K562 (cell line): ENCODE results near the gene ADSS2. TPM values are rescaled to one million over a fixed set of nuclear protein-coding genes. Genes with fewer than 3 reads are reported as not detected.

Experiments used
- ATAC-seq: fragments of 200-7000 bp; cut with Tn5 transposase; 3 replicates; pipeline ENCODE4 v1.9.1; 2020; ENCODE audit warnings: moderate library complexity
- BruUV-seq: library from RNA; stranded (reverse); fragments of 400-500 nt; replicated peaks from 2 replicates; lab custom pipeline; 2021; lab: Mats Ljungman, UMichigan
- CTCF ChIA-PET: fragments of 300-600 bp; formaldehyde crosslinking; extraction: SDS; loops from one replicate; lab custom pipeline; 2021; ENCODE audit warnings: low intra/inter-chr PET ratio; lab: Yijun Ruan, JAX
- POLR2A ChIA-PET: fragments of 300-600, 350-650 bp; sonication (Branson Sonifier 250); formaldehyde crosslinking; extraction: SDS; loops from one replicate; lab custom pipeline; 2021; ENCODE audit warnings: antibody characterized with exemption, inconsistent platforms; lab: Yijun Ruan, JAX
- DNase-seq, 4 experiments: peaks; one replicate each; pipeline versions ENCODE4 v3.0.0 to v3.0.0-alpha.2; 2011 to 2018; ENCODE audit warnings: low spot score in 3 of 4, mixed read lengths in 3 of 4; ENCODE audit errors: extremely low read depth in 1 of 4
- FAIRE-seq: peaks from 2 replicates; lab custom pipeline; 2011; peaks lifted over from hg19 to GRCh38; lab: Jason Lieb, UNC
- H2AFZ ChIP-seq: 2 replicates; pipeline ENCODE4 v1.6.0; 2011; ENCODE audit warnings: low read depth, low read length, control low read depth, inconsistent platforms
- H3K27ac ChIP-seq: fragments of 200-600 bp; 3 replicates; pipeline ENCODE4 v1.8.0; 2011; ENCODE audit warnings: low read depth, mild to moderate bottlenecking, control low read depth, inconsistent platforms, low read length, moderate library complexity, mixed read lengths; ENCODE audit errors: extremely low read depth
- H3K27me3 ChIP-seq, 2 experiments: fragments of 300-600 bp in 1 of 2; 2 replicates in 1 of 2; 3 replicates in 1 of 2; pipeline versions ENCODE4 v1.6.0 to v1.8.0; 2011; ENCODE audit warnings: inconsistent platforms in 2 of 2, low read length in 2 of 2, mild to moderate bottlenecking in 1 of 2, mixed read lengths in 1 of 2, moderate library complexity in 1 of 2; ENCODE audit not compliant: control insufficient read depth in 2 of 2, insufficient read depth in 2 of 2
- H3K36me3 ChIP-seq: fragments of 300-600 bp; 3 replicates; pipeline ENCODE4 v1.8.0; 2011; ENCODE audit warnings: mild to moderate bottlenecking, low read length, inconsistent platforms; ENCODE audit not compliant: control insufficient read depth, insufficient read depth
- H3K4me1 ChIP-seq, 2 experiments: fragments of 200-600 bp in 1 of 2; replicated peaks in 1 of 2; 2 replicates in 1 of 2; 3 replicates in 1 of 2; pipeline versions ENCODE4 v1.5.1 to v1.8.0; 2011; ENCODE audit warnings: inconsistent platforms in 2 of 2, low read length in 2 of 2, mild to moderate bottlenecking in 1 of 2, mixed read lengths in 1 of 2, moderate library complexity in 1 of 2; ENCODE audit not compliant: control insufficient read depth in 2 of 2, insufficient read depth in 2 of 2
- H3K4me2 ChIP-seq: 2 replicates; pipeline ENCODE4 v1.6.1; 2011; ENCODE audit warnings: low read length, control low read depth, inconsistent platforms, mixed read lengths; ENCODE audit not compliant: insufficient read depth
- H3K4me3 ChIP-seq: fragments of 200-600 bp; sonication (generic), shearing (Covaris generic); 2 replicates; pipeline ENCODE4 v1.5.1; 2016; ENCODE audit warnings: control low read depth, inconsistent platforms
- H3K79me2 ChIP-seq: fragments of 200-600 bp; 3 replicates; pipeline ENCODE4 v1.8.0; 2011; ENCODE audit warnings: low read length, inconsistent platforms; ENCODE audit not compliant: control insufficient read depth, insufficient read depth
- H3K9ac ChIP-seq, 2 experiments: 2 replicates each; pipeline versions ENCODE4 v1.6.0 to v1.6.1; 2011; ENCODE audit warnings: low read depth in 2 of 2, low read length in 2 of 2, control low read depth in 1 of 2, inconsistent platforms in 1 of 2, mild to moderate bottlenecking in 1 of 2, mixed read lengths in 1 of 2; ENCODE audit not compliant: insufficient read depth in 1 of 2
- H3K9me1 ChIP-seq: one replicate; pipeline ENCODE4 v1.6.0; 2011; ENCODE audit warnings: inconsistent platforms, mild to moderate bottlenecking, low read length, moderate library complexity; ENCODE audit not compliant: control insufficient read depth, insufficient read depth
- H3K9me3 ChIP-seq: replicated peaks from 2 replicates; pipeline ENCODE4 v1.5.1; 2011; ENCODE audit warnings: low read depth, low read length, inconsistent platforms; ENCODE audit not compliant: control insufficient read depth, insufficient read depth
- H4K20me1 ChIP-seq: replicated peaks from 2 replicates; pipeline ENCODE4 v1.6.1; 2011; ENCODE audit warnings: low read length, inconsistent platforms, mixed read lengths; ENCODE audit not compliant: control insufficient read depth, insufficient read depth
- BHLHE40 ChIP-seq: IDR thresholded peaks from 2 replicates; pipeline ENCODE4 v1.6.1; 2011; ENCODE audit warnings: low read length, improper control_type of control experiment
- CBFA2T3 ChIP-seq: fragments of 450-650 bp; IDR thresholded peaks from 2 replicates; pipeline ENCODE4 v1.6.1; 2017
- CBX1 ChIP-seq: sonication (generic); IDR thresholded peaks from 2 replicates; pipeline ENCODE4 v1.6.1; 2016; ENCODE audit warnings: antibody characterized with exemption, low read depth, mild to moderate bottlenecking
- CREM ChIP-seq: IDR thresholded peaks from 2 replicates; pipeline ENCODE4 v1.6.1; 2014; ENCODE audit warnings: antibody characterized with exemption, low read depth
- DMBX1 ChIP-seq: fragments of 250-450 bp; sonication (Bioruptor Pico); IDR thresholded peaks from 2 replicates; pipeline ENCODE4 v1.8.0; 2022; ENCODE audit warnings: inconsistent platforms, mild to moderate bottlenecking, moderate library complexity, borderline replicate concordance
- FOXO4 ChIP-seq: fragments of 450-650 bp; formaldehyde crosslinking; IDR thresholded peaks from 2 replicates; pipeline ENCODE4 v1.4.0; 2020; ENCODE audit warnings: mild to moderate bottlenecking, moderate library complexity
- HDAC8 ChIP-seq: fragments of 450-650 bp; IDR thresholded peaks from 2 replicates; pipeline ENCODE4 v1.6.1; 2016; ENCODE audit warnings: mild to moderate bottlenecking, missing genetic modification characterization, moderate library complexity, missing compliant biosample characterization
- NUFIP1 ChIP-seq: fragments of 450-650 bp; IDR thresholded peaks from 2 replicates; pipeline ENCODE4 v1.6.1; 2018; ENCODE audit not compliant: partially characterized antibody
- PCBP1 ChIP-seq: fragments of 200-400 bp; formaldehyde crosslinking; IDR thresholded peaks from 2 replicates; pipeline ENCODE4 v1.6.1; 2018; ENCODE audit warnings: mild to moderate bottlenecking, low read depth, low read length; ENCODE audit not compliant: poor library complexity, severe bottlenecking
- PYGO2 ChIP-seq: fragments of 450-650 bp; IDR thresholded peaks from 2 replicates; pipeline ENCODE4 v1.6.1; 2016; ENCODE audit warnings: mild to moderate bottlenecking, missing genetic modification characterization, moderate library complexity, missing compliant biosample characterization
- RAD21 ChIP-seq, 2 experiments: fragments of 250-450 bp in 1 of 2; fragments of 450-650 bp in 1 of 2; sonication (Bioruptor Pico) in 1 of 2; formaldehyde crosslinking in 1 of 2; IDR thresholded peaks in 1 of 2; conservative IDR thresholded peaks in 1 of 2; 2 replicates each; pipeline versions ENCODE4 v1.4.0 to v1.8.0; 2020 to 2022; ENCODE audit warnings: mild to moderate bottlenecking in 2 of 2, moderate library complexity in 1 of 2
- RBM14 ChIP-seq: fragments of 200-400 bp; formaldehyde crosslinking; IDR thresholded peaks from 2 replicates; pipeline ENCODE4 v1.6.1; 2018; ENCODE audit warnings: low read depth, mild to moderate bottlenecking, low read length, moderate library complexity, borderline replicate concordance; ENCODE audit not compliant: insufficient read depth
- THRAP3 ChIP-seq: fragments of 450-650 bp; IDR thresholded peaks from 2 replicates; pipeline ENCODE4 v1.6.1; 2016; ENCODE audit warnings: mild to moderate bottlenecking, inconsistent platforms, borderline replicate concordance
- ZKSCAN3 ChIP-seq: fragments of 250-450 bp; sonication (Bioruptor Pico); IDR thresholded peaks from 2 replicates; pipeline ENCODE4 v1.4.0; 2020
- ZNF589 ChIP-seq: fragments of 200-800 bp; sonication (Bioruptor generic); IDR thresholded peaks from 2 replicates; pipeline ENCODE4 v1.6.1; 2016; ENCODE audit warnings: low read depth, missing genetic modification characterization, missing compliant biosample characterization
- ZNF830 ChIP-seq: fragments of 250-450 bp; sonication (Bioruptor Pico); IDR thresholded peaks from 2 replicates; pipeline ENCODE4 v1.5.0; 2021; ENCODE audit warnings: mild to moderate bottlenecking
- WGBS: fragments of 100-300 bp; shearing (Covaris generic); methylation state at CpG from one replicate; pipeline ENCODE4 v1.1.6; 2016; ENCODE audit warnings: low coverage, mixed read lengths; ENCODE audit not compliant: insufficient coverage; ENCODE audit errors: missing lambda C conversion rate; 5-methylcytosine and 5-hydroxymethylcytosine counted together
- in situ Hi-C: fragments of 300-500 bp; cut with MboI; formaldehyde crosslinking; loops from 4 replicates; pipeline ENCODE4 v1.15.0; 2018; ENCODE audit warnings: inconsistent platforms, mixed read lengths
- intact Hi-C: fragments of 100-400 bp; cut with micrococcal nuclease; formaldehyde crosslinking; loops from 2 replicates; pipeline ENCODE4 v1.14.2; 2022
- polyA plus RNA-seq, 8 experiments: library from polyadenylated mRNA; depleted of rRNA in 4 of 8; stranded (reverse) in 5 of 8; unstranded in 3 of 8; fragments of >200 nt; fragmentation: Nextera tagmentation in 2 of 8; fragmentation: Illumina TruSeq in 1 of 8; extraction: Ambion mirVana in 2 of 8; extraction: Trizol in 1 of 8; gene quantifications; 2 replicates each; pipeline versions ENCODE4 v1.2.1 to v1.2.3, GENCODE V29; 2011 to 2014; ENCODE audit warnings: inconsistent platforms in 1 of 8, missing spikeins in 1 of 8
- total RNA-seq, 7 experiments: library from RNA; depleted of rRNA in 6 of 7; stranded (reverse); fragments of >200 nt in 6 of 7; fragmentation: Illumina TruSeq in 2 of 7; extraction: Trizol in 2 of 7; gene quantifications; 2 replicates each; pipeline versions ENCODE4 v1.2.1 to v1.2.3, GENCODE V29; 2011 to 2021; ENCODE audit warnings: low replicate concordance in 1 of 7
- TF ChIP-seq, protein P1 (sequence below): fragments of 250-450 bp; sonication (Bioruptor Pico); IDR thresholded peaks from 2 replicates; pipeline ENCODE4 v1.4.0; 2020; ENCODE audit warnings: mild to moderate bottlenecking, moderate library complexity

The ADSS2 gene
- total and polyA plus RNA-seq, 9 of the 15 experiments (the other 6 are each of a cell fraction or from before 2014, with no cell fraction given) = 8.8 to 63.8 (median 59.4) TPM

GRCh38 chr1:244368279-244368678 is 83.4 kb downstream of the ADSS2 start:
- Histone ChIP-seq H3K9ac (peak overlapping the region; percentile 31 to 74; a peak in 3 of 4 replicates), H4K20me1 (no peaks in the 10 kb centered on the region), H3K4me3 (peak overlapping the region; percentile 37; the same call in 1 of the 2 replicates), H3K4me1 (peaks cover 32 to 45% of the 10 kb centered on the region in 2 experiments), H2AFZ (peak overlapping the region; percentile 56), H3K4me2 (peak overlapping the region; percentile 87), H3K27ac (peak overlapping the region; percentile 87), H3K27me3 (no peaks in the 10 kb centered on the region), H3K36me3 (no peaks in the 10 kb centered on the region), H3K9me3 (peaks cover 15% of the 10 kb centered on the region; the same call in 1 of the 2 replicates), H3K79me2 (peaks cover 11% of the 10 kb centered on the region; the same call in 2 of the 3 replicates), H3K9me1 (no peaks in the 10 kb centered on the region)
- ATAC-seq = peak; percentile 4; the same call in 1 of the 3 replicates
- WGBS = 33% methylated on average over 5 of the region's 5 CpGs
- intact Hi-C loops (loop anchor here (5.0 kb wide), 1 partner anchor 84 kb away; the partner anchor contains the start of gene ADSS2), in situ Hi-C loops (no loop called here)
- FAIRE-seq = no peak
- CTCF ChIA-PET = no interaction called here
- POLR2A ChIA-PET = interaction anchor here (0.7 to 5.8 kb wide), 2 partner anchors 15 to 1026 kb away, joined by 3 to 45 read pairs; a partner anchor contains a TSS
- no TSS peak for BruUV-seq
- peak in 1 of 4 experiments; percentile 45 for DNase-seq
- TF ChIP-seq RAD21 (CRISPR knock-in tag; conservative IDR thresholded peaks at IDR 0.05 in 1 of 2, IDR thresholded peaks at IDR 0.05 in 1 of 2) = no peak
- 0 out of 2 replicates have a peak, but pooled peaks have one; percentile 1 for TF ChIP-seq PYGO2 (tag)
- no peak for TF ChIP-seq ZNF830
- TF ChIP-seq CBX1 = 0 out of 2 replicates have a peak, but pooled peaks have one; percentile 25
- peak; percentile 93 for TF ChIP-seq ZKSCAN3 (CRISPR knock-in tag)
- no peak for TF ChIP-seq FOXO4
- TF ChIP-seq THRAP3 = no peak
- TF ChIP-seq CREM = no peak
- TF ChIP-seq HDAC8 (tag) = no peak
- TF ChIP-seq NUFIP1 = peak; percentile 44
- TF ChIP-seq RBM14 = no peak
- TF ChIP-seq BHLHE40 = no peak
- 0 out of 2 replicates have a peak, but pooled peaks have one; percentile 0 for TF ChIP-seq CBFA2T3
- TF ChIP-seq, protein P1, sequence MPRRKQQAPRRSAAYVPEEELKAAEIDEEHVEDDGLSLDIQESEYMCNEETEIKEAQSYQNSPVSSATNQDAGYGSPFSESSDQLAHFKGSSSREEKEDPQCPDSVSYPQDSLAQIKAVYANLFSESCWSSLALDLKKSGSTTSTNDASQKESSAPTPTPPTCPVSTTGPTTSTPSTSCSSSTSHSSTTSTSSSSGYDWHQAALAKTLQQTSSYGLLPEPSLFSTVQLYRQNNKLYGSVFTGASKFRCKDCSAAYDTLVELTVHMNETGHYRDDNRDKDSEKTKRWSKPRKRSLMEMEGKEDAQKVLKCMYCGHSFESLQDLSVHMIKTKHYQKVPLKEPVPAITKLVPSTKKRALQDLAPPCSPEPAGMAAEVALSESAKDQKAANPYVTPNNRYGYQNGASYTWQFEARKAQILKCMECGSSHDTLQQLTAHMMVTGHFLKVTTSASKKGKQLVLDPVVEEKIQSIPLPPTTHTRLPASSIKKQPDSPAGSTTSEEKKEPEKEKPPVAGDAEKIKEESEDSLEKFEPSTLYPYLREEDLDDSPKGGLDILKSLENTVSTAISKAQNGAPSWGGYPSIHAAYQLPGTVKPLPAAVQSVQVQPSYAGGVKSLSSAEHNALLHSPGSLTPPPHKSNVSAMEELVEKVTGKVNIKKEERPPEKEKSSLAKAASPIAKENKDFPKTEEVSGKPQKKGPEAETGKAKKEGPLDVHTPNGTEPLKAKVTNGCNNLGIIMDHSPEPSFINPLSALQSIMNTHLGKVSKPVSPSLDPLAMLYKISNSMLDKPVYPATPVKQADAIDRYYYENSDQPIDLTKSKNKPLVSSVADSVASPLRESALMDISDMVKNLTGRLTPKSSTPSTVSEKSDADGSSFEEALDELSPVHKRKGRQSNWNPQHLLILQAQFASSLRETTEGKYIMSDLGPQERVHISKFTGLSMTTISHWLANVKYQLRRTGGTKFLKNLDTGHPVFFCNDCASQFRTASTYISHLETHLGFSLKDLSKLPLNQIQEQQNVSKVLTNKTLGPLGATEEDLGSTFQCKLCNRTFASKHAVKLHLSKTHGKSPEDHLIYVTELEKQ (CRISPR knock-in tag) = peak; percentile 70
- peak; percentile 49; the same call in 1 of the 2 replicates for TF ChIP-seq DMBX1
- 0 out of 2 replicates have a peak, but pooled peaks have one; percentile 18 for TF ChIP-seq ZNF589 (CRISPR knock-in tag)
- no peak for TF ChIP-seq PCBP1
